ENCODE results near the gene SPPL2C. TPM values are rescaled to one million over a fixed set of nuclear protein-coding genes. Genes with fewer than 3 reads are reported as not detected.

SPPL2C gene
- total RNA-seq, 6 donors from 2014 or later: not detected

DNA sequence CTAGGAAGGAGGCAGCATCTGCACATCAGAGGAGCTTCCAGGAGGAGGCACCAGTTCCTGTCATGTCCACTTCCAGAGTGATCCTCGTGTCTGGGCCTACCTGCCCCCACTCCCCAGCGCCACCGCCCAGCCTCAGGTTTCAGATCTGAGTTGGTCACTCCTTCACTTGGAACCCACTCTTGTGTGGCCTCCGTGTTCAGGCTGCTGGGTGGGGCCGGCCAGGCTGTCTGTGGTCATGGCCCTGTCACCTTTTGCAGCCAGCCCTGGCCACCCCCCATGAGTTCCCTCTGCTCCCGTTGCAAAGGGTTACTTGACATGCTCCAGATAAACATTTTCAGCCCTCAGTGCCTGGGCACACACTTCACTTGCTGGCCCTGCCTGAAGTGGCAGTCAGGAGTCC lies 26.6 kb upstream of the SPPL2C start:
- 26 to 46% methylated on average over 3 to 6 of the region's 6 CpGs for WGBS, 2 donors
- Histone ChIP-seq H3K27ac (no peak overlapping the region), H3K4me3 (no peak overlapping the region), H3K9me3 (no peaks in the 10 kb centered on the region), H3K27me3 (no peaks in the 10 kb centered on the region), H3K36me3 (no peaks in the 10 kb centered on the region), H3K4me1 (peaks cover 0 to 5% (median 0%) of the 10 kb centered on the region in 4 donors)
- no peak for TF ChIP-seq POLR2A (IDR thresholded peaks at IDR 0.05)
- TF ChIP-seq, protein P1, sequence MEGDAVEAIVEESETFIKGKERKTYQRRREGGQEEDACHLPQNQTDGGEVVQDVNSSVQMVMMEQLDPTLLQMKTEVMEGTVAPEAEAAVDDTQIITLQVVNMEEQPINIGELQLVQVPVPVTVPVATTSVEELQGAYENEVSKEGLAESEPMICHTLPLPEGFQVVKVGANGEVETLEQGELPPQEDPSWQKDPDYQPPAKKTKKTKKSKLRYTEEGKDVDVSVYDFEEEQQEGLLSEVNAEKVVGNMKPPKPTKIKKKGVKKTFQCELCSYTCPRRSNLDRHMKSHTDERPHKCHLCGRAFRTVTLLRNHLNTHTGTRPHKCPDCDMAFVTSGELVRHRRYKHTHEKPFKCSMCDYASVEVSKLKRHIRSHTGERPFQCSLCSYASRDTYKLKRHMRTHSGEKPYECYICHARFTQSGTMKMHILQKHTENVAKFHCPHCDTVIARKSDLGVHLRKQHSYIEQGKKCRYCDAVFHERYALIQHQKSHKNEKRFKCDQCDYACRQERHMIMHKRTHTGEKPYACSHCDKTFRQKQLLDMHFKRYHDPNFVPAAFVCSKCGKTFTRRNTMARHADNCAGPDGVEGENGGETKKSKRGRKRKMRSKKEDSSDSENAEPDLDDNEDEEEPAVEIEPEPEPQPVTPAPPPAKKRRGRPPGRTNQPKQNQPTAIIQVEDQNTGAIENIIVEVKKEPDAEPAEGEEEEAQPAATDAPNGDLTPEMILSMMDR (IDR thresholded peaks at IDR 0.05): no peak
- no peak for TF ChIP-seq EP300 (IDR thresholded peaks at IDR 0.05)
- no peak for TF ChIP-seq POLR2AphosphoS5 (IDR thresholded peaks at IDR 0.05)
- ATAC-seq (ENCODE audit: low FRiP score in 2 of 2): peak in 1 of 2 donors; percentile 52
- DNase-seq: peak; percentile 63 to 74

DNA sequence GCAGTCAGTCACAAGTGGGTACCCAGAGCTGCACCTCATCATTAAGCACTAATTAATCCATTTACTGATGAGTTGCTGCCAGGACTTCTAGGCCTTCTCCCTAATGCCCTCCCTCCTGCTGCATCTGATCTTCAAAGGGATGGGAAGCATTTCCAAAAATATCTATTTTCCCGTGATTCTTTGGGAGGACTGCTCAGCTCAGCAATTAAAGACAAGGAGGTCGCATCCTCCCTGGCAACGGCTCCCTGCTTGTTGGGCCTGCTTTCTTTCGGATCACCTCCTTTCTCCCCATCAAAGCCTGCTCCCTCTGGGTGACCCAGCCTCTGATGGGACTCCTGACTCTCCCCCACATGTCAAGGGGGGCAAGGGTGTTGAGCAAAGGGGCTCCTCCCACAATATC lies 26.0 kb upstream of the SPPL2C start:
- WGBS, 2 donors: 70 to 71% methylated on average over 4 of the region's 4 CpGs
- Histone ChIP-seq H3K36me3 (no peaks in the 10 kb centered on the region), H3K4me1 (peaks cover 0 to 5% (median 0%) of the 10 kb centered on the region in 4 donors), H3K27ac (no peak overlapping the region), H3K4me3 (no peak overlapping the region), H3K27me3 (no peaks in the 10 kb centered on the region), H3K9me3 (no peaks in the 10 kb centered on the region)
- no peak for DNase-seq
- no peak for TF ChIP-seq POLR2A (IDR thresholded peaks at IDR 0.05)
- TF ChIP-seq, protein P1 (IDR thresholded peaks at IDR 0.05): no peak
- TF ChIP-seq POLR2AphosphoS5 (IDR thresholded peaks at IDR 0.05): no peak
- no peak for TF ChIP-seq EP300 (IDR thresholded peaks at IDR 0.05)
- ATAC-seq (ENCODE audit: low FRiP score in 2 of 2): no peak

DNA sequence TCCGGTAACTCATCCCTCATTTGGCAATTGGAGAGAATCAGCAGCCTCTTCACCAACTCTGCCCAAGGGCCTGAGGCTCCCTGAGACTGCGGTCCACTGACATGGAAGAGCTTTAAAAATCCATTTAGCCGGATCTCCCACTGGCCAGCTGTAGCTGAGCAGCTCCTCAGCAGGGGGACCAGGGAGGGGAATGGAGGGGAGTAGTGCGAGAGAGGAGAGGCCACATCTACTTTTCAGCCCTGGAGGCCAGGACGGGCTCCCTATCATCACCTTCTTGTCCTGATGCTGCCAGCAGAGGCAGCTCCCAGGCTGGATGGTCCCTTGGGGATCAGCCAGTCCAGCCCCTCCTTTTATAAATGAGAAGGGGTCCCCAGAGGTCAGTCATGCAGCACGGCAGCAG lies 25.0 kb upstream of the SPPL2C start:
- no peaks in the 10 kb centered on the region for H3K27me3 ChIP-seq
- no peak overlapping the region for H3K27ac ChIP-seq
- ATAC-seq (ENCODE audit: low FRiP score in 2 of 2) (no peak), DNase-seq (no peak)
- 80 to 89% methylated on average over 1 to 6 of the region's 6 CpGs for WGBS, 2 donors
- no peaks in the 10 kb centered on the region for H3K36me3 ChIP-seq
- no peaks in the 10 kb centered on the region for H3K9me3 ChIP-seq
- H3K4me3 ChIP-seq: no peak overlapping the region
- H3K4me1 ChIP-seq: peaks cover 0 to 5% (median 0%) of the 10 kb centered on the region in 4 donors
- TF ChIP-seq POLR2AphosphoS5 (IDR thresholded peaks at IDR 0.05) (no peak), POLR2A (IDR thresholded peaks at IDR 0.05) (no peak), EP300 (IDR thresholded peaks at IDR 0.05) (no peak)
- TF ChIP-seq, protein P1 (IDR thresholded peaks at IDR 0.05): no peak

DNA sequence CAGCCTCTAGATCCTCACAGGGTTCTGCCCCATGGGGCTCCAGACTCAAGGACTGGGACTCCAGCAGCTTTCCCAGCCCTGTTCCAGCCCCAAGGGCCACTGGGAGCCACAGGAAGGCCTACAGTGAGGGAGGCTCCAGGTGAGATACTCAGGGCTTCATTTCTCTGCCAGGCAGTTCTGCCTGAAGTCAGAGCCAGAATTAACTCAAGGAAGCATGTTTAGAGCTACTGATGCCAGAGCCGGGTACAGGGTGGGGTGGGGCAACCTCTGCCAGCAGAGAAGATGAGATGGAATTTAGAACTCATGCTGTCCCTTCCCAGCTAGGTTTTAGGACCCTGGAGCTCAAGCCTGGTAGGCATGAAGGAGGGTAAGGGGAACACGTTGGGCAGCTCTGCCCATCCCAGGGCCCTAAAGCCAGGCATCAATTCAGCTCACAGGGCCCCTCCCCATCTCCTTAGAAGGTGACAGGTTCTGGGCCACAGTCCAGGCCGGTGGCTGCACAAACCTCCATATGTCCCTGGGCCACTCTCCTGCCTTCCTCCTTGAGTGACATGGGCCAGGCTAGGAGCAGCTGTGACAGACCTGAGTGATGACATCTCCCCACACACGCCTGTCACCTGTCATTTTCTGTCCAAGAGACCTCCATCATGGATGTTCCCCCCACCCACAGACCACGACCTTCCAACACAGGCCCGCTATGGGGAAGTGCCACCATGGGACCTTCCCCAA lies 24.5 kb upstream of the SPPL2C start:
- Histone ChIP-seq H3K4me1 (peaks cover 0 to 5% (median 0%) of the 10 kb centered on the region in 4 donors), H3K4me3 (no peak overlapping the region), H3K36me3 (no peaks in the 10 kb centered on the region), H3K27ac (no peak overlapping the region), H3K9me3 (no peaks in the 10 kb centered on the region), H3K27me3 (no peaks in the 10 kb centered on the region)
- ATAC-seq (ENCODE audit: low FRiP score in 2 of 2) (no peak), DNase-seq (no peak)
- 41 to 47% methylated on average over 5 to 6 of the region's 6 CpGs for WGBS, 2 donors
- no peak for TF ChIP-seq POLR2AphosphoS5 (IDR thresholded peaks at IDR 0.05)

DNA sequence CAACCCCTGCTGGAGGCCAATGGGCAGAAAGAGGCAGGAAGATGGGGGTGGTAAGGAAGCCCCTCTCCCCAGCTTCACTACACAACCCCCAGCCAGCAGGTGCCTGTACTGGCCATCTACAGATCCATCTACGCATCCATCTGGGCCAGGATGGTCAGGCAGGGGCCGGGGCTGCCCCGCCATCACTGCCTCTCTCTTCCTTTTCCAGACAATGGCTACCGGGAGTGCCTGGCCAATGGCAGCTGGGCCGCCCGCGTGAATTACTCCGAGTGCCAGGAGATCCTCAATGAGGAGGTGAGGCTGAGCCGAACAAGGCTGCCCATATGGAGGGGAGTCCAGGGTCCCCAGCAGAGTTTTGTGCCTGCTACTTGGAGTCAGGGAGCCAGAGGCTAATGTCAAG lies 23.5 kb upstream of the SPPL2C start:
- Histone ChIP-seq H3K27me3 (no peaks in the 10 kb centered on the region), H3K36me3 (no peaks in the 10 kb centered on the region), H3K9me3 (no peaks in the 10 kb centered on the region), H3K4me3 (no peak overlapping the region), H3K4me1 (peaks cover 0 to 5% (median 0%) of the 10 kb centered on the region in 4 donors), H3K27ac (no peak overlapping the region)
- peak in 1 of 2 donors; percentile 59 for DNase-seq
- WGBS, 2 donors: 92% methylated on average over 9 of the region's 9 CpGs; no CpG with 5 or more reads in 1 of the 2 donors
- TF ChIP-seq POLR2A (IDR thresholded peaks at IDR 0.05) (no peak), POLR2AphosphoS5 (IDR thresholded peaks at IDR 0.05) (no peak), EP300 (IDR thresholded peaks at IDR 0.05) (no peak)
- TF ChIP-seq, protein P1 (IDR thresholded peaks at IDR 0.05): no peak
- ATAC-seq (ENCODE audit: low FRiP score in 2 of 2): no peak
